GM23338 (cell line): Measurements from ENCODE around the gene RMND1.

Experiments
- CTCF ChIP-seq, 2 experiments: fragments of 200-600 bp in 1 of 2; sonication (generic) in 1 of 2; conservative IDR thresholded peaks; 2 replicates each; pipeline versions ENCODE4 v1.5.1 to v1.6.1; 2016 to 2017; ENCODE audit warnings: antibody characterized with exemption in 2 of 2, low read depth in 2 of 2, mild to moderate bottlenecking in 2 of 2, moderate library complexity in 1 of 2
- EZH2 ChIP-seq: fragments of 200-600 bp; sonication (generic); IDR thresholded peaks from one replicate; pipeline ENCODE4 v1.8.0; 2017; ENCODE audit warnings: antibody characterized with exemption, mild to moderate bottlenecking, low read depth; ENCODE audit not compliant: unreplicated experiment
- REST ChIP-seq: IDR thresholded peaks from one replicate; pipeline ENCODE4 v1.6.1; 2018; ENCODE audit warnings: antibody characterized with exemption; ENCODE audit not compliant: unreplicated experiment

GRCh38 chr6:151448623-151449022 lies 3.3 kb downstream of the RMND1 start:
- TF ChIP-seq EZH2 (no peak), CTCF (conservative IDR thresholded peaks at IDR 0.05; ENCODE audit: low read depth in 2 of 2) (peak in 1 of 2 experiments; percentile 29; a peak in 2 of 4 replicates), REST (no peak)
